Astrocyte (in vitro differentiated cells and primary cell): Measurements from ENCODE around the gene PTMA. TPM values are rescaled to one million over a fixed set of nuclear protein-coding genes. Genes with fewer than 3 reads are reported as not detected.

Source experiments
- DNase-seq: peaks from one replicate; pipeline ENCODE4 v3.0.0-alpha.2; 2010; ENCODE audit warnings: low read depth
- FAIRE-seq: peaks from 2 replicates; lab custom pipeline; 2011; peaks lifted over from hg19 to GRCh38; lab: Jason Lieb, UNC
- H2AFZ ChIP-seq: 2 replicates; pipeline ENCODE4 v1.6.0; 2012; ENCODE audit warnings: low read depth, low read length, inconsistent platforms
- H3K27ac ChIP-seq: 2 replicates; pipeline ENCODE4 v1.5.1; 2011; ENCODE audit warnings: low read depth, low read length, inconsistent platforms
- H3K27me3 ChIP-seq: 2 replicates; pipeline ENCODE4 v1.6.0; 2011; ENCODE audit warnings: low read length, inconsistent platforms; ENCODE audit not compliant: insufficient read depth
- H3K36me3 ChIP-seq: 2 replicates; pipeline ENCODE4 v1.5.1; 2011; ENCODE audit warnings: low read length, inconsistent platforms; ENCODE audit not compliant: insufficient read depth
- H3K4me1 ChIP-seq: 2 replicates; pipeline ENCODE4 v1.5.1; 2011; ENCODE audit warnings: low read length, inconsistent platforms; ENCODE audit not compliant: insufficient read depth
- H3K4me2 ChIP-seq: 2 replicates; pipeline ENCODE4 v1.6.0; 2012; ENCODE audit warnings: low read length, inconsistent platforms
- H3K4me3 ChIP-seq: 2 replicates; pipeline ENCODE4 v1.5.1; 2011; ENCODE audit warnings: low read depth, mild to moderate bottlenecking, low read length, inconsistent platforms; ENCODE audit not compliant: insufficient read depth
- H3K79me2 ChIP-seq: 2 replicates; pipeline ENCODE4 v1.6.0; 2012; ENCODE audit warnings: mild to moderate bottlenecking, low read length, inconsistent platforms; ENCODE audit not compliant: insufficient read depth
- H3K9ac ChIP-seq: 2 replicates; pipeline ENCODE4 v1.6.0; 2012; ENCODE audit warnings: mild to moderate bottlenecking, low read length, inconsistent platforms
- H3K9me3 ChIP-seq: 2 replicates; pipeline ENCODE4 v1.5.1; 2012; ENCODE audit warnings: low read depth, mild to moderate bottlenecking, low read length, inconsistent platforms; ENCODE audit not compliant: insufficient read depth
- H4K20me1 ChIP-seq: 2 replicates; pipeline ENCODE4 v1.6.0; 2012; ENCODE audit warnings: low read length, inconsistent platforms; ENCODE audit not compliant: insufficient read depth
- H3K27ac Mint-ChIP-seq: one replicate; pipeline ENCODE4 v1.8.0; 2021; ENCODE audit warnings: mild to moderate bottlenecking, mixed read lengths; ENCODE audit not compliant: unreplicated experiment
- H3K27me3 Mint-ChIP-seq: one replicate; pipeline ENCODE4 v1.8.0; 2021; ENCODE audit warnings: low read depth, mixed read lengths; ENCODE audit not compliant: unreplicated experiment
- H3K36me3 Mint-ChIP-seq: one replicate; pipeline ENCODE4 v1.8.0; 2021; ENCODE audit warnings: low read depth, mixed read lengths; ENCODE audit not compliant: unreplicated experiment
- H3K4me1 Mint-ChIP-seq: one replicate; pipeline ENCODE4 v1.8.0; 2021; ENCODE audit warnings: low read depth, mixed read lengths; ENCODE audit not compliant: unreplicated experiment
- H3K4me3 Mint-ChIP-seq: one replicate; pipeline ENCODE4 v1.8.0; 2021; ENCODE audit warnings: mild to moderate bottlenecking, moderate library complexity, mixed read lengths; ENCODE audit not compliant: unreplicated experiment
- H3K9me3 Mint-ChIP-seq: one replicate; pipeline ENCODE4 v1.8.0; 2021; ENCODE audit warnings: mild to moderate bottlenecking, mixed read lengths; ENCODE audit not compliant: unreplicated experiment
- CTCF ChIP-seq: IDR thresholded peaks from 2 replicates; pipeline ENCODE4 v1.5.1; 2011; ENCODE audit warnings: low read depth, mild to moderate bottlenecking, inconsistent platforms, low read length, moderate library complexity; ENCODE audit not compliant: insufficient read depth
- EZH2 ChIP-seq: IDR thresholded peaks from 2 replicates; pipeline ENCODE4 v1.6.1; 2012; ENCODE audit warnings: mild to moderate bottlenecking, low read length, inconsistent platforms; ENCODE audit not compliant: insufficient read depth
- total RNA-seq: library from RNA; stranded (reverse); gene quantifications from 2 replicates; pipeline ENCODE4 v1.2.1, GENCODE V29; 2021

The PTMA gene
- total RNA-seq, 1 donor from 2014 or later: 469 TPM

- peaks cover 26% of the 10 kb centered on the region for H3K4me1 ChIP-seq
- peak overlapping the region; percentile 92 for H3K9ac ChIP-seq
- no peak for TF ChIP-seq EZH2
- TF ChIP-seq CTCF: no peak
- H3K79me2 ChIP-seq: no peaks in the 10 kb centered on the region
- Mint-ChIP-seq H3K4me3 (peak overlapping the region; percentile 65), H3K36me3 (peaks cover 3% of the 10 kb centered on the region), H3K9me3 (peaks cover 3% of the 10 kb centered on the region), H3K27ac (peak overlapping the region; percentile 93), H3K27me3 (peaks cover 9% of the 10 kb centered on the region), H3K4me1 (peaks cover 7% of the 10 kb centered on the region)
- no peak for FAIRE-seq
- H4K20me1 ChIP-seq: no peaks in the 10 kb centered on the region
- no peaks in the 10 kb centered on the region for H3K27me3 ChIP-seq
- DNase-seq: no peak
- H2AFZ ChIP-seq: peak overlapping the region; percentile 93
- peak overlapping the region; percentile 90 for H3K4me2 ChIP-seq
- no peaks in the 10 kb centered on the region for H3K36me3 ChIP-seq
- H3K4me3 ChIP-seq: no peak overlapping the region
- peak overlapping the region; percentile 99 for H3K27ac ChIP-seq
- H3K9me3 ChIP-seq: no peaks in the 10 kb centered on the region
Observed at GRCh38 chr2:231665245-231666170, 42.8 kb upstream of the PTMA start.

GRCh38 chr2:231666171-231667095 lies 41.9 kb upstream of the PTMA start:
- Mint-ChIP-seq H3K36me3 (peaks cover 3% of the 10 kb centered on the region), H3K27me3 (peaks cover under 1% of the 10 kb centered on the region), H3K27ac (peak overlapping the region; percentile 96), H3K9me3 (peaks cover 3% of the 10 kb centered on the region), H3K4me1 (peaks cover 7% of the 10 kb centered on the region), H3K4me3 (peak overlapping the region; percentile 67)
- Histone ChIP-seq H2AFZ (peak overlapping the region; percentile 93), H3K79me2 (no peaks in the 10 kb centered on the region), H3K27me3 (no peaks in the 10 kb centered on the region), H3K4me3 (peak overlapping the region; percentile 54), H3K9ac (peak overlapping the region; percentile 92), H3K4me2 (peak overlapping the region; percentile 90), H3K4me1 (peaks cover 26% of the 10 kb centered on the region), H3K36me3 (no peaks in the 10 kb centered on the region), H3K9me3 (no peaks in the 10 kb centered on the region), H4K20me1 (no peaks in the 10 kb centered on the region), H3K27ac (peak overlapping the region; percentile 99)
- no peak for FAIRE-seq
- TF ChIP-seq CTCF (no peak), EZH2 (no peak)
- peak; percentile 74 for DNase-seq
